HTERT RPE-1 (cell line): ENCODE results near the gene ABCF3.
"Not testable (repeated sequence)": the region's sequence is repeated elsewhere in the genome, so short reads cannot be mapped to it uniquely, and the experiment has no call there.

Source experiments
- in situ Hi-C: fragments of 300-500 bp; cut with MboI; formaldehyde crosslinking; loops from 4 replicates; pipeline ENCODE4 v1.14.3; 2020; ENCODE audit warnings: low sequenced_read_pairs

ABCF3 gene, protein sequence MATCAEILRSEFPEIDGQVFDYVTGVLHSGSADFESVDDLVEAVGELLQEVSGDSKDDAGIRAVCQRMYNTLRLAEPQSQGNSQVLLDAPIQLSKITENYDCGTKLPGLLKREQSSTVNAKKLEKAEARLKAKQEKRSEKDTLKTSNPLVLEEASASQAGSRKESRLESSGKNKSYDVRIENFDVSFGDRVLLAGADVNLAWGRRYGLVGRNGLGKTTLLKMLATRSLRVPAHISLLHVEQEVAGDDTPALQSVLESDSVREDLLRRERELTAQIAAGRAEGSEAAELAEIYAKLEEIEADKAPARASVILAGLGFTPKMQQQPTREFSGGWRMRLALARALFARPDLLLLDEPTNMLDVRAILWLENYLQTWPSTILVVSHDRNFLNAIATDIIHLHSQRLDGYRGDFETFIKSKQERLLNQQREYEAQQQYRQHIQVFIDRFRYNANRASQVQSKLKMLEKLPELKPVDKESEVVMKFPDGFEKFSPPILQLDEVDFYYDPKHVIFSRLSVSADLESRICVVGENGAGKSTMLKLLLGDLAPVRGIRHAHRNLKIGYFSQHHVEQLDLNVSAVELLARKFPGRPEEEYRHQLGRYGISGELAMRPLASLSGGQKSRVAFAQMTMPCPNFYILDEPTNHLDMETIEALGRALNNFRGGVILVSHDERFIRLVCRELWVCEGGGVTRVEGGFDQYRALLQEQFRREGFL

GRCh38 chr3:184186184-184186901 lies at the start of gene ABCF3:
Gene ABCF3, plus strand, starts transcription at chr3:184186199. Its CDS starts 9 bp downstream, at chr3:184186208.
- in situ Hi-C loops = no loop called here

GRCh38 chr3:184140436-184140835 lies 45.6 kb upstream of the ABCF3 start:
- in situ Hi-C loops = no loop called here

DNA sequence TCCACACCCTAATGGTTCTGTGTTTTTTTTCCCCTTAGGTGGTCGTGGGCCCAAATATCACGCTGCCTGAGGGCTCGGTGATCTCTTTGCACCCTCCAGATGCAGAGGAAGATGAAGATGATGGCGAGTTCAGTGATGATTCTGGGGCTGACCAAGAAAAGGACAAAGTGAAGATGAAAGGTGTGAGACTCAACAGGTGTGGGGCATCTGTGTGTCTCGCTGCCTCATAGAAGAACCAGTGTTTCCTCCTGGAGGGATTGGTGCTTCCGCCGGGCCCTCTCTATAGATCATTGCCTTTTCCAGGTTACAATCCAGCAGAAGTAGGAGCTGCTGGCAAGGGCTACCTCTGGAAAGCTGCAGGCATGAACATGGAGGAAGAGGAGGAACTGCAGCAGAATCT lies 43.8 kb upstream of the ABCF3 start:
- in situ Hi-C loops = no loop called here

DNA sequence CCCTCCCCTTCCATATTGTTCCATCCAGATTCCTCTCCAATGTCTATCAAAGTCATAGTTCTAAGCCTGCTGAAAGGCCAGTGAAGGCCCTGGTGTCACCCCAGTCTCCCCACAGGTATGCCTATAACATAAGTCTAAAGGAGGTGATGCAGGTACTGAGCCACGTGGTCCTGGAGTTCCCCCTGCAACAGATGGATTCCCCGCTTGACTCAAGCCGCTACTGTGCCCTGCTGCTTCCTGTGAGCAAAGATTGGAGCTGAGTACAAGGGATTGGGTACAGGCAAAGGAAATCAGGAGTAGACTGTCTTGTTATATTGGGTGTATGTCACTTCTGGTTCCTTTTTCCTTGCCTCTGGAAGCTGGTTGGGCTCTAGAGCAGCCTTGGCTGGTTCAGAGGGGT lies 42.7 kb upstream of the ABCF3 start:
- in situ Hi-C loops = no loop called here

DNA sequence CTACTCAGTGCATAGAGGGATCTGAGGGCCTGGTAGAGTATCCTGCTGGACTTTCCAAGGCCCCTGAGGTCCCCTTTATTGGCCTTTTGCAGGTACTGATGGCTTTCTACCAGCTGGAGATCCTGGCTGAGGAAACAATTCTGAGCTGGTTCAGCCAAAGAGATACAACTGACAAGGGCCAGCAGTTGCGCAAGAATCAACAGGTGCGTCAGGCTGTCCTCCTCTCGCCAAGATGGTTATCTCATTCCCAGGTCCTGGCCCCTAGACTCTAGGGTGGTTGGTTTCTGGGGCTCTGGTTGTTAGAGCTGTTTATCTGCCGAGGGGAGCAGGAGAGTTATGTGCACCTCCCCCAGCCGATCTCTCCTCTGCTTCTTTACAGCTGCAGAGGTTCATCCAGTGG lies 41.5 kb upstream of the ABCF3 start:
- in situ Hi-C loops = no loop called here

GRCh38 chr3:184145111-184145524 lies 40.9 kb upstream of the ABCF3 start:
- in situ Hi-C loops = no loop called here

- in situ Hi-C loops = no loop called here
Observed at GRCh38 chr3:184145751-184146270, 40.2 kb upstream of the ABCF3 start.

DNA sequence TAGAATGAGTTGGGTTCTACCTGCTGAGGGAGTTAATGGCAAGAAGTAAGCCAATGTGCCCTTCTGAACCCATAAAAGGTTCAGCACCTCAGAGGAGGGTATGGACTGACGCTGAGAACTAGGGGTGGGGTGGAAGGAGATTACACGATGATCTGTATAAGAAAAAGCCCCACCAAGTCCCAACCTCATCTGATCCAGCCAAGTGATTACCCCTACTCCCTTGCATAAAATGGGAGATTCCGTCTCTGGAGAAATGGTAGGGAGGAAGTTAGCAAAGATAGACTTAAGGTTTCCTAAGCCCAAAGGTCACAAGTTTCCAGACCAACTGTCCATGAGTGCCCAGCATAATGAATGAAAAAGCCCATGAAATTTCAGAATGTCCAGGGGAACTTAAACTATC lies 37.9 kb upstream of the ABCF3 start:
- in situ Hi-C loops = no loop called here

- in situ Hi-C loops = no loop called here
Observed at GRCh38 chr3:184149123-184149522, 36.9 kb upstream of the ABCF3 start.

DNA sequence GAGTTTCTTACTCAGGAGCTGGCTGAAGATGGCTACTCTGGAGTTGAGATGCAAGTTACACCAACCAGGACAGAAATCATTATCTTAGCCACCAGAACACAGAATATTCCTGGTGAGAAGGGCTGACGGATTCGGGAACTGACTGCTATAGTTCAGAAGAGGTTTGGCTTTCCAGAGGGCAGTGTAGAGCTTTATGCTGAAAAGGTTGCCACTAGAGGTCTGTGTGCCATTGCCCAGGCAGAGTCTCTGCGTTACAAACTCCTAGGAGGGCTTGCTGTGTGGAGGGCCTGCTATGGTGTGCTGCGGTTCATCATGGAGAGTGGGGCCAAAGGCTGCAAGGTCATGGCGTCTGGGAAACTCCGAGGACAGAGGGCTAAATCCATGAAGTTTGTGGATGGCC lies 36.2 kb upstream of the ABCF3 start:
- in situ Hi-C loops = not testable (repeated sequence)

DNA sequence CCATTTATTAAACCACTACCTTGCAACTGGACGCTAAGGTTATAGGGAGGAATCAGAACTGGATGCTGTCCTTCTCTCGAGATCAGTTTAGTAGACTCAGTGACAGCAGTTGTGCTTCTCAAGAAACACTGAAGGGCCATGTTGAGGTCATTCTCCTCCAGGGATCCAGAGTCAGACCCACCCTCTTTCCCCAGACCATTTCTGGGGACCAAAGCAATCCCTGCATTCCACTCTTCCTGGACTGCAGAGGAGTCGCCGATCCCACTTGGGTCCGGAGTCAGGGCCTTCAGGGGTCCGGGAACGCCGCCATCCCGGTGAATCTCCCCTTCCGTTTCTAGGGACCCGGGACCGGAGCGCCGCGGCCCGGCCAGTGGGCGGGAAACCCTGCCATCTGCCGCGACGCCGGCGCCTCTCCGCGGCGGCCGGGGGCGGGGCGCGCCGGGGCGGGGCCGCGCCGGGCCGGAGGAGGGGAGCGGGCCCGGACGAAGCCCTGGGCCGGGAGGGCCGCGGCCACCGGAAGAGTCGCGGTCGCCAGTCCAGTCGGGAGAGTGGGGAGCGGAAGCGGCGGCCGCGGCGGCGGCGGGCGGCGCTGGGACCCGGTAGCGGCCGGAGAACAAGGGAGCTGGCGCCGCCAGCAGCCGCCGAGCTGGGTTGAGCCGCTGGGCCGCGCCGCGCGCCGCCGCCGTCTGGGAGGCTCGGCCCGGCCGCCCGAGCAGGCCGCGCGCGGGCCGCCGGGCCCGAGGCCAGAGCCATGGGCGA lies 30.9 kb upstream of the ABCF3 start, which contains the start of gene DVL3:
TSS of gene DVL3 (plus strand) at position 493 of the 759 bp plus-strand sequence. CDS start at position 752, 259 bp downstream.
- in situ Hi-C loops = no loop called here

DNA sequence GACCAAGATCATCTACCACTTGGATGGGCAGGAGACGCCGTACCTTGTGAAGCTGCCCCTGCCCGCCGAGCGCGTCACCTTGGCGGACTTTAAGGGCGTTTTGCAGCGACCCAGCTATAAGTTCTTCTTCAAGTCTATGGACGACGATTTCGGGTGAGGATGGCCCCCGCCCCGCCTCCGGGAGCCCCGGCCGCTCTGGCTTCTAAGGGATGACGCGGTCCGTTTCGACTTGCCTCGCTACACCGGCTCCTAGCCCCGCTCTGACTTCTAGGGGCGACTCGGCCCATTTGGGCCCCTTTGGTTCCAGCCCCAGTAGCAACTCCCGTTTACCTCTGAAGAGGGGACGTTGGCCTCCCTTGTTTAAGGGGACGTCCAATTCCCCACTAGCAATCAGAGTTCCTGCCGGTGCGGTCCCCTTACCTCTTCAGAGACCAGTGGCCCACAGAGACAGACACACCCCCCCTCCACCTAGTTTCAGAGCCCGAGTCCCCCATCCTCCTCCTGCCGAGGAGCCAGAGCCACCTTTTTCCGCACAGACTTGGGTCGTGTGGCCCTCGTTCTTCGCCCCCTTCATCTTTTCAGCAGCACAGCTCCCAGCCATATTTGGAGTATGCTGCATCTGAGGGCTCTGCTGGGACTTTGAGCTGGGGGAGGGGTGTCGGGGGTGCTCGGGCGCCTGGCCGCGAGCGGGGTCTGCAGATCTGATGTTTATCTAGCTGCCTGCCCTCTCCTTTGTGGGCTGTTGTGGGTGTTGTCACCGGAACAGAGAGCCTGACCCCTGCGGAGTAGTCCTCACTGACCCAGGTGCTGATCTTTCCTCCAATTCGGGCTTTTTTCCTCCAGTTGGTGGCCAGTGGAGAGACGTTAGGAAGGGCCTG lies 30.1 kb upstream of the ABCF3 start:
- in situ Hi-C loops = no loop called here

- in situ Hi-C loops = no loop called here
Observed at GRCh38 chr3:184156522-184156955, 29.5 kb upstream of the ABCF3 start.

- in situ Hi-C loops = no loop called here
Observed at GRCh38 chr3:184157206-184157605, 28.8 kb upstream of the ABCF3 start.

DNA sequence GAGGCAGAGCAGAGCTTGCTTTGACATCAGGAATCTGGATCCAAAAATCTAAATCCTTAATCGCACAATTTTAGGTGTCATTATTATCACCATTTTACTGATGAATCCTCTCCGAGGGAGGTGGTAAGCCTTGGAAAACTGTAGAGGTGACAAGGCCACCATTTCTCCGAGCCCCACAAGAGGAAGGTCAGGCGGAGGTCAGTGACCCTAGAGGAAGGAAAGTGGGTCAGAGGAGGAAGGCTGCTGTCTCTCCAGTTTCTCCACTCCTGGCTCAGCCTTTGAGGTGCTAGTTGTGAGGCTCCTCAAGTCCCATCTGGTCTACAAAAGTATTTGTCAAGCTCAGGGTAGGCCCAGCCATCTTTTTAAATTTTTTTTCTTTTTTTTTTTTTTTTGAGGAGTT lies 27.6 kb upstream of the ABCF3 start:
- in situ Hi-C loops = no loop called here

DNA sequence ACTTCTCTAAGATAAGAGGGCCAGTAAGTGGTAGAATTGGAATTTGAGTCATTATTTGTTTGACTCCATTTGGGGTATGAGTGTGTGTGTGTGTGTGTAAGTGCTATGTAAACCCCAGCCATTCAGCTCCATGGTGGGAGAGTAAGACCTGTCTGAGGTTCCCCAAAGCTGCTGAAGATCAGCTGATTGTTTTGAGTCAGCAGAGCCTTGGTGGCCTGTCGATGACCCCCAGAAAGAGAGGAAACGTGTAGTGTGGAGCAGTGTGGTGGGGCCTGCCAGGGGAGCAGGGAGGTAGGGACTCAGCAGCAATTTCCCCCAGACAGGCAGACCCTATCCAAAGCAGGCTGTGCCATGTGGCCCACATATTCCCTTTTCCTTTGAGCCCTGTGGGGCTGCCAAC lies 25.5 kb upstream of the ABCF3 start:
- in situ Hi-C loops = no loop called here

DNA sequence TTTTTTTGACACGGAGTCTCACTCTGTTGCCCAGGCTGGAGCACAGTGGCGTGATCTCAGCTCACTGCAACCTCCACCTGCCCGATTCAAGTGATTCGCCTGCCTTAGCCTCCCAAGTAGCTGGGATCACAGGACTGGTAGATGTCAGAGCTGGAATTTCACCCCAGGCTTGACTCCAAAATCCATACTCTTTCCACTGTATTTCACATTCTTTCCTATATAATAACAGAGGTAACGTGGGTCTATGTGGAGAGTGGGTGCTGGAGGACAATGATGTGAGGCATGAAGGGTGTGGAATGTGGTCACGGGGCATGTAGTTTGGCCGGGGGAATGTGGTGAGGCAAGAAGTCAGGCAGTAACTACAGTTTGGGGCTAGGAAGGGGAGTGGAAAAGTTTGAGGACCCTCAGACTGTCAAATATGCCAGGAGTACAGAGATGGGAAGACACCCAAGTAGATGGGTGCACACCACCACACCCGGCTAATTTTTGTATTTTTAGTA lies 23.4 kb upstream of the ABCF3 start:
- in situ Hi-C loops = not testable (repeated sequence)

DNA sequence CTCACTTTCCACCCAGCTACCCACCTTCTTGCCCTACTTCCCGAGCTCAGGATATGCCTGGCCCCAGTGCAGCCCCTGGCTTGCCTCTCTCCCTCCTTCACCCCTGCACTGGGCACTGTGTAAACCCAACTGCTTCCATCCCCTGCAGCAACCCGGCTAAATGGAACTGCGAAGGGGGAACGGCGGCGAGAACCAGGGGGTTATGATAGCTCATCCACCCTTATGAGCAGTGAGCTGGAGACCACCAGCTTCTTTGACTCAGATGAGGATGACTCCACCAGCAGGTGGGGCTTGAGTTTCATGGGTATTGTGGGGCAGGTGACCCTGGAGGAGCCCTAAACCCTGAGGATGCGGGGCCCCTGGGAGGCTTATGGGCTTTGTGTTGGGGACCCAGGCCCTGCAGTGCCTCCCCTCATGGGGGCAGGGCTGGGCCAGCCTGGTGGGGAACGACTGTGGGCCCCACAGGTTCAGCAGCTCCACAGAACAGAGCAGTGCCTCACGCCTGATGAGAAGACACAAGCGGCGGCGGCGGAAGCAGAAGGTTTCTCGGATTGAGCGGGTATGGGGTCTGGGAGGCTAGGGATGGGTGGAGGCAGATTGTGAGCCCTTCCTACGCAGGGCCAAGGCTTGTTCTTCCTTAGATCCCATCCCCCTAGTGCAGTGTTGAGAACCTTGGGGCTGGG lies 21.2 kb upstream of the ABCF3 start:
- in situ Hi-C loops = no loop called here

GRCh38 chr3:184165543-184165942 lies 20.5 kb upstream of the ABCF3 start:
- in situ Hi-C loops = no loop called here
